Measurements from ENCODE around the gene LNPK. TPM values are rescaled to one million over a fixed set of nuclear protein-coding genes. Genes with fewer than 3 reads are reported as not detected.

The LNPK gene
- total and polyA plus RNA-seq, 9 of the 15 experiments (the other 6 are each of a cell fraction or from before 2014, with no cell fraction given): 6.4 to 40.4 (median 21.3) TPM

- H2AFZ ChIP-seq (ENCODE audit: low read depth, low read length): no peak overlapping the region
- ATAC-seq (no peak), FAIRE-seq (no peak), DNase-seq (ENCODE audit: extremely low read depth in 1 of 4, low spot score in 3 of 4) (no peak)
- in situ Hi-C loops (cut with MboI): no loop called here
- BruUV-seq (replicated peaks): no TSS peak
- ChIA-PET POLR2A (interaction anchor here (0.8 kb wide), 1 partner anchor 23 kb away, joined by 3 read pairs; no protein-coding TSS in a partner anchor), CTCF (ENCODE audit: low intra/inter-chr PET ratio) (no interaction called here)
- peaks cover 0 to 11% of the 10 kb centered on the region in 2 experiments; a peak in 2 of 5 replicates for H3K4me1 ChIP-seq (replicated peaks in 1 of 2; ENCODE audit: control insufficient read depth in 2 of 2, insufficient read depth in 2 of 2, low read length in 2 of 2)
- H3K79me2 ChIP-seq (ENCODE audit: control insufficient read depth, insufficient read depth, low read length): no peaks in the 10 kb centered on the region
- H3K4me3 ChIP-seq: no peak overlapping the region
- no peaks in the 10 kb centered on the region for H3K9me1 ChIP-seq (ENCODE audit: control insufficient read depth, insufficient read depth, low read length)
- H3K9ac ChIP-seq (ENCODE audit: insufficient read depth in 1 of 2, low read depth in 2 of 2, low read length in 2 of 2): no peak overlapping the region
- H3K36me3 ChIP-seq (ENCODE audit: control insufficient read depth, insufficient read depth, low read length): peaks cover 28% of the 10 kb centered on the region
- no peak overlapping the region for H3K27ac ChIP-seq (ENCODE audit: extremely low read depth, low read depth, low read length)
- WGBS (ENCODE audit: insufficient coverage, low coverage, missing lambda C conversion rate): 59% methylated on average over 5 of the region's 5 CpGs
- intact Hi-C loops (cut with micrococcal nuclease): no loop called here
- H3K9me3 ChIP-seq (replicated peaks; ENCODE audit: control insufficient read depth, insufficient read depth, low read depth, low read length): no peaks in the 10 kb centered on the region
- no peaks in the 10 kb centered on the region for H4K20me1 ChIP-seq (replicated peaks; ENCODE audit: control insufficient read depth, insufficient read depth, low read length)
- H3K4me2 ChIP-seq (ENCODE audit: insufficient read depth, low read length): no peak overlapping the region
- H3K27me3 ChIP-seq (ENCODE audit: control insufficient read depth in 2 of 2, insufficient read depth in 2 of 2, low read length in 2 of 2): no peaks in the 10 kb centered on the region
- TF ChIP-seq ZNF518B (CRISPR knock-in tag; IDR thresholded peaks at IDR 0.05) (no peak), NR1H2 (CRISPR knock-in tag; IDR thresholded peaks at IDR 0.05) (no peak), ZNF655 (CRISPR knock-in tag; IDR thresholded peaks at IDR 0.05) (no peak), PHF21A (IDR thresholded peaks at IDR 0.05; ENCODE audit: borderline replicate concordance, low read depth) (no peak), ZNF707 (CRISPR knock-in tag; conservative IDR thresholded peaks at IDR 0.05) (no peak), RBFOX2 (IDR thresholded peaks at IDR 0.05; ENCODE audit: low read depth, low read length) (no peak), WHSC1 (IDR thresholded peaks at IDR 0.05; ENCODE audit: low read length) (no peak), IRF2 (CRISPR knock-in tag; IDR thresholded peaks at IDR 0.05) (no peak), DIDO1 (tag; IDR thresholded peaks at IDR 0.05; ENCODE audit: low read depth) (no peak), E2F3 (CRISPR knock-in tag; IDR thresholded peaks at IDR 0.05) (no peak), MCM5 (IDR thresholded peaks at IDR 0.05; ENCODE audit: low read depth) (no peak), EP400 (IDR thresholded peaks at IDR 0.05) (no peak)
- TF ChIP-seq, protein P1, sequence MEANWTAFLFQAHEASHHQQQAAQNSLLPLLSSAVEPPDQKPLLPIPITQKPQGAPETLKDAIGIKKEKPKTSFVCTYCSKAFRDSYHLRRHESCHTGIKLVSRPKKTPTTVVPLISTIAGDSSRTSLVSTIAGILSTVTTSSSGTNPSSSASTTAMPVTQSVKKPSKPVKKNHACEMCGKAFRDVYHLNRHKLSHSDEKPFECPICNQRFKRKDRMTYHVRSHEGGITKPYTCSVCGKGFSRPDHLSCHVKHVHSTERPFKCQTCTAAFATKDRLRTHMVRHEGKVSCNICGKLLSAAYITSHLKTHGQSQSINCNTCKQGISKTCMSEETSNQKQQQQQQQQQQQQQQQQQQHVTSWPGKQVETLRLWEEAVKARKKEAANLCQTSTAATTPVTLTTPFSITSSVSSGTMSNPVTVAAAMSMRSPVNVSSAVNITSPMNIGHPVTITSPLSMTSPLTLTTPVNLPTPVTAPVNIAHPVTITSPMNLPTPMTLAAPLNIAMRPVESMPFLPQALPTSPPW (CRISPR knock-in tag; IDR thresholded peaks at IDR 0.05): no peak
- TF ChIP-seq, protein P2, sequence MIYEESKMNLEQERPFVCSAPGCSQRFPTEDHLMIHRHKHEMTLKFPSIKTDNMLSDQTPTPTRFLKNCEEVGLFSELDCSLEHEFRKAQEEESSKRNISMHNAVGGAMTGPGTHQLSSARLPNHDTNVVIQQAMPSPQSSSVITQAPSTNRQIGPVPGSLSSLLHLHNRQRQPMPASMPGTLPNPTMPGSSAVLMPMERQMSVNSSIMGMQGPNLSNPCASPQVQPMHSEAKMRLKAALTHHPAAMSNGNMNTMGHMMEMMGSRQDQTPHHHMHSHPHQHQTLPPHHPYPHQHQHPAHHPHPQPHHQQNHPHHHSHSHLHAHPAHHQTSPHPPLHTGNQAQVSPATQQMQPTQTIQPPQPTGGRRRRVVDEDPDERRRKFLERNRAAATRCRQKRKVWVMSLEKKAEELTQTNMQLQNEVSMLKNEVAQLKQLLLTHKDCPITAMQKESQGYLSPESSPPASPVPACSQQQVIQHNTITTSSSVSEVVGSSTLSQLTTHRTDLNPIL (CRISPR knock-in tag; IDR thresholded peaks at IDR 0.05): no peak
- TF ChIP-seq, protein P3, sequence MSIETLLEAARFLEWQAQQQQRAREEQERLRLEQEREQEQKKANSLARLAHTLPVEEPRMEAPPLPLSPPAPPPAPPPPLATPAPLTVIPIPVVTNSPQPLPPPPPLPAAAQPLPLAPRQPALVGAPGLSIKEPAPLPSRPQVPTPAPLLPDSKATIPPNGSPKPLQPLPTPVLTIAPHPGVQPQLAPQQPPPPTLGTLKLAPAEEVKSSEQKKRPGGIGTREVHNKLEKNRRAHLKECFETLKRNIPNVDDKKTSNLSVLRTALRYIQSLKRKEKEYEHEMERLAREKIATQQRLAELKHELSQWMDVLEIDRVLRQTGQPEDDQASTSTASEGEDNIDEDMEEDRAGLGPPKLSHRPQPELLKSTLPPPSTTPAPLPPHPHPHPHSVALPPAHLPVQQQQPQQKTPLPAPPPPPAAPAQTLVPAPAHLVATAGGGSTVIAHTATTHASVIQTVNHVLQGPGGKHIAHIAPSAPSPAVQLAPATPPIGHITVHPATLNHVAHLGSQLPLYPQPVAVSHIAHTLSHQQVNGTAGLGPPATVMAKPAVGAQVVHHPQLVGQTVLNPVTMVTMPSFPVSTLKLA (conservative IDR thresholded peaks at IDR 0.05): no peak
Observed at GRCh38 chr2:175929850-175930249, 72.2 kb downstream of the LNPK start.

Data from K562 (cell line).